H9 (cell line): ENCODE measurements around the gene CALML5. TPM values are rescaled to one million over a fixed set of nuclear protein-coding genes. Genes with fewer than 3 reads are reported as not detected.

Experiments
- DNase-seq: peaks from one replicate; pipeline ENCODE4 v3.0.0-alpha.2; 2017
- H2AFZ ChIP-seq: one replicate; pipeline ENCODE4 v1.6.1; 2013; ENCODE audit warnings: mild to moderate bottlenecking, low read length, control low read depth, moderate library complexity
- H2AK5ac ChIP-seq: 2 replicates; pipeline ENCODE4 v1.6.1; 2013; ENCODE audit warnings: low read length, control low read depth, mixed read lengths; ENCODE audit not compliant: insufficient read length
- H2BK120ac ChIP-seq: one replicate; pipeline ENCODE4 v1.6.1; 2013; ENCODE audit warnings: low read depth, mild to moderate bottlenecking, low read length, control low read depth, inconsistent platforms; ENCODE audit not compliant: poor library complexity, severe bottlenecking
- H2BK12ac ChIP-seq: 2 replicates; pipeline ENCODE4 v1.6.1; 2013; ENCODE audit warnings: low read length, control low read depth, mixed read lengths, low read depth; ENCODE audit not compliant: insufficient read length
- H2BK15ac ChIP-seq: 2 replicates; pipeline ENCODE4 v1.6.1; 2013; ENCODE audit warnings: low read depth, low read length, control low read depth
- H2BK20ac ChIP-seq: one replicate; pipeline ENCODE4 v1.6.1; 2013; ENCODE audit warnings: low read depth, mild to moderate bottlenecking, low read length, control low read depth, inconsistent platforms; ENCODE audit not compliant: poor library complexity, severe bottlenecking
- H2BK5ac ChIP-seq: 2 replicates; pipeline ENCODE4 v1.6.1; 2013; ENCODE audit warnings: low read length, control low read depth, mixed read lengths; ENCODE audit not compliant: insufficient read length
- H3K14ac ChIP-seq: 2 replicates; pipeline ENCODE4 v1.6.1; 2013; ENCODE audit warnings: low read length, control low read depth; ENCODE audit not compliant: insufficient read depth
- H3K18ac ChIP-seq: 2 replicates; pipeline ENCODE4 v1.6.1; 2013; ENCODE audit warnings: low read depth, mild to moderate bottlenecking, mixed read lengths, low read length, control low read depth; ENCODE audit not compliant: insufficient read length
- H3K23ac ChIP-seq: 2 replicates; pipeline ENCODE4 v1.6.1; 2013; ENCODE audit warnings: low read length, control low read depth, mixed read lengths, low read depth; ENCODE audit not compliant: insufficient read length
- H3K23me2 ChIP-seq: 2 replicates; pipeline ENCODE4 v1.6.1; 2013; ENCODE audit warnings: low read depth, mild to moderate bottlenecking, mixed read lengths, low read length, control low read depth; ENCODE audit not compliant: insufficient read length, poor library complexity, severe bottlenecking
- H3K27ac ChIP-seq: 2 replicates; pipeline ENCODE4 v1.5.1; 2013; ENCODE audit warnings: low read length, control low read depth, mixed read lengths, low read depth; ENCODE audit not compliant: insufficient read length
- H3K27me3 ChIP-seq: 2 replicates; pipeline ENCODE4 v1.6.1; 2013; ENCODE audit warnings: low read length, control low read depth, inconsistent platforms; ENCODE audit not compliant: insufficient read depth
- H3K4ac ChIP-seq: 2 replicates; pipeline ENCODE4 v1.6.1; 2013; ENCODE audit warnings: low read depth, mild to moderate bottlenecking, control low read depth, inconsistent platforms, low read length, moderate library complexity
- H3K4me1 ChIP-seq: 2 replicates; pipeline ENCODE4 v1.6.1; 2013; ENCODE audit warnings: low read length, control low read depth, inconsistent platforms; ENCODE audit not compliant: insufficient read depth
- H3K4me2 ChIP-seq: 2 replicates; pipeline ENCODE4 v1.6.1; 2013; ENCODE audit warnings: low read length, control low read depth, mixed read lengths; ENCODE audit not compliant: insufficient read length, insufficient read depth
- H3K56ac ChIP-seq: 2 replicates; pipeline ENCODE4 v1.6.1; 2013; ENCODE audit warnings: low read depth, mild to moderate bottlenecking, mixed read lengths, low read length, control low read depth; ENCODE audit not compliant: insufficient read length
- H3K79me1 ChIP-seq: 2 replicates; pipeline ENCODE4 v1.6.1; 2013; ENCODE audit warnings: low read depth, mild to moderate bottlenecking, moderate library complexity, low read length, control low read depth, inconsistent platforms; ENCODE audit not compliant: insufficient read depth, poor library complexity, severe bottlenecking
- H3K79me2 ChIP-seq: 2 replicates; pipeline ENCODE4 v1.6.1; 2013; ENCODE audit warnings: low read length, control low read depth, inconsistent platforms; ENCODE audit not compliant: insufficient read depth
- H3K9ac ChIP-seq: 2 replicates; pipeline ENCODE4 v1.6.1; 2013; ENCODE audit warnings: low read length, control low read depth, mixed read lengths; ENCODE audit not compliant: insufficient read length; ENCODE audit errors: extremely low read depth
- H3K9me3 ChIP-seq: one replicate; pipeline ENCODE4 v1.6.1; 2013; ENCODE audit warnings: low read depth, low read length, inconsistent platforms; ENCODE audit not compliant: control insufficient read depth
- H3T11ph ChIP-seq: one replicate; pipeline ENCODE4 v1.6.1; 2013; ENCODE audit warnings: mild to moderate bottlenecking, low read length, control low read depth, inconsistent platforms
- H4K20me1 ChIP-seq: one replicate; pipeline ENCODE4 v1.6.1; 2013; ENCODE audit not compliant: control insufficient read depth, insufficient read length, insufficient read depth
- H4K5ac ChIP-seq: 2 replicates; pipeline ENCODE4 v1.6.1; 2013; ENCODE audit warnings: low read depth, mild to moderate bottlenecking, mixed read lengths, low read length, control low read depth; ENCODE audit not compliant: insufficient read length
- H4K8ac ChIP-seq: replicated peaks from 2 replicates; pipeline ENCODE4 v1.6.1; 2013; ENCODE audit warnings: low read length, control low read depth, mixed read lengths, low read depth; ENCODE audit not compliant: insufficient read length
- H4K91ac ChIP-seq: 2 replicates; pipeline ENCODE4 v1.6.1; 2013; ENCODE audit warnings: low read depth, mild to moderate bottlenecking, moderate library complexity, mixed read lengths, low read length, control low read depth; ENCODE audit not compliant: insufficient read length
- H3K27ac Mint-ChIP-seq, 3 experiments: 2 replicates in 2 of 3; 3 replicates in 1 of 3; pipeline ENCODE4 v1.8.0; 2020 to 2021; ENCODE audit warnings: mixed read lengths in 3 of 3, mild to moderate bottlenecking in 1 of 3, moderate library complexity in 1 of 3
- H3K27me3 Mint-ChIP-seq: 2 replicates; pipeline ENCODE4 v1.8.0; 2021; ENCODE audit warnings: low read depth, mild to moderate bottlenecking, moderate library complexity, mixed read lengths
- H3K36me3 Mint-ChIP-seq, 3 experiments: 2 replicates in 2 of 3; 3 replicates in 1 of 3; pipeline ENCODE4 v1.8.0; 2020 to 2021; ENCODE audit warnings: low read depth in 3 of 3, mixed read lengths in 3 of 3; ENCODE audit not compliant: insufficient read depth in 1 of 3
- H3K4me1 Mint-ChIP-seq, 2 experiments: 2 replicates each; pipeline ENCODE4 v1.8.0; 2020; ENCODE audit warnings: mixed read lengths in 2 of 2
- H3K4me3 Mint-ChIP-seq, 2 experiments: 2 replicates in 1 of 2; 3 replicates in 1 of 2; pipeline ENCODE4 v1.8.0; 2020 to 2021; ENCODE audit warnings: mild to moderate bottlenecking in 2 of 2, mixed read lengths in 2 of 2, moderate library complexity in 1 of 2
- H3K9me3 Mint-ChIP-seq, 2 experiments: 2 replicates in 1 of 2; 3 replicates in 1 of 2; pipeline ENCODE4 v1.8.0; 2020; ENCODE audit warnings: mild to moderate bottlenecking in 2 of 2, mixed read lengths in 2 of 2, moderate library complexity in 1 of 2
- CTCF ChIP-seq: fragments of 200-600 bp; sonication (generic); conservative IDR thresholded peaks from 3 replicates; pipeline ENCODE4 v1.8.0; 2021; ENCODE audit warnings: antibody characterized with exemption, mild to moderate bottlenecking
- whole genome bisulfite sequencing: extraction: QIAGEN DNeasy Blood & Tissue Kit; methylation state at CpG from one replicate; pipeline ENCODE4 v1.1.7; 2013; ENCODE audit warnings: missing lambda C conversion rate, low lambda C conversion rate, mixed read lengths; ENCODE audit not compliant: insufficient read length; ENCODE audit errors: extremely low coverage; 5-methylcytosine and 5-hydroxymethylcytosine counted together
- total RNA-seq: library from RNA; stranded (reverse); gene quantifications from 2 replicates; pipeline ENCODE4 v1.2.1, GENCODE V29; 2021

Gene CALML5
- total RNA-seq, 1 experiment from 2014 or later, result not detected

GRCh38 chr10:5532307-5532605 is 32.9 kb upstream of the CALML5 start:
- H4K5ac ChIP-seq, result no peak overlapping the region
- H3K27ac ChIP-seq, result no peak overlapping the region
- no peak overlapping the region for H2AFZ ChIP-seq
- no peak overlapping the region for H4K8ac ChIP-seq
- H3K23me2 ChIP-seq, result no peaks in the 10 kb centered on the region
- no peak for DNase-seq
- no peak overlapping the region for H2BK12ac ChIP-seq
- H3K4me1 ChIP-seq, result no peaks in the 10 kb centered on the region
- Mint-ChIP-seq H3K27ac (no peak overlapping the region), H3K27me3 (peaks cover 5% of the 10 kb centered on the region; the same call in 1 of the 2 replicates), H3K36me3 (no peaks in the 10 kb centered on the region; a peak in 1 of 7 replicates), H3K9me3 (0 out of 5 replicates have a peak, but pooled peaks cover 0 to 2% of the 10 kb centered on the region in 2 experiments), H3K4me3 (no peak overlapping the region), H3K4me1 (peaks cover 3 to 15% of the 10 kb centered on the region in 2 experiments; a peak in 1 of 4 replicates)
- no peak overlapping the region for H2BK120ac ChIP-seq
- H2AK5ac ChIP-seq, result no peak overlapping the region
- H3K14ac ChIP-seq, result no peak overlapping the region
- no peaks in the 10 kb centered on the region for H4K20me1 ChIP-seq
- no peak overlapping the region for H3K18ac ChIP-seq
- no peak overlapping the region for H2BK15ac ChIP-seq
- H3T11ph ChIP-seq, result no peak overlapping the region
- no peak overlapping the region for H3K4me2 ChIP-seq
- WGBS, result no CpG with 5 or more reads among the region's 10 CpGs
- no peak overlapping the region for H3K23ac ChIP-seq
- no peaks in the 10 kb centered on the region for H3K79me2 ChIP-seq
- H3K9me3 ChIP-seq, result no peaks in the 10 kb centered on the region
- no peak overlapping the region for H2BK5ac ChIP-seq
- TF ChIP-seq CTCF, result no peak
- no peak overlapping the region for H2BK20ac ChIP-seq
- H4K91ac ChIP-seq, result no peak overlapping the region
- H3K27me3 ChIP-seq, result no peaks in the 10 kb centered on the region
- H3K79me1 ChIP-seq, result no peaks in the 10 kb centered on the region
- H3K56ac ChIP-seq, result no peak overlapping the region
- no peak overlapping the region for H3K9ac ChIP-seq
- no peak overlapping the region for H3K4ac ChIP-seq
